Measurements from ENCODE around the gene FAM50A.

The FAM50A gene

DNA sequence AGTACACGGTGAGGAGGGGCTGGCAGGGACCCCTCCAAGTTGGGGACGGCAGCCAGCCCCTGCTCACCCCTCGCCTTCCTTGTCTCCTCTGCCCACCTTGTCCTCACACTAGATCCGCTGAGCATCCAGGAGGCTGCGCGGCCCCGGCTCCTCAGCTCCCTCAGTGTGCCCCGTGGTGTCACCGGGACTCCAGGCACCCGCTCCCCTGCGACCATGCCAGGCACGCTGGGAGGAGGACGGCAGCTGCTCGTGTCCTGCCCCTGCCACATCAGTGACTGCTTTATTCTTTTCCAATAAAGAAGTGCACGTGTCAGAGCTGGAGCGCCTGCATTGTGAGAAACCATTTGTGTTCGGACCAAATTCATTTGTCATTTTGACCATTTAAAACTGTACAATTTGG, 6.4 kb downstream of the FAM50A start:
- no peak overlapping the region for H3K4me3 ChIP-seq (ENCODE audit: low read depth, low read length)
- DNase-seq (ENCODE audit: low read depth), result no peak
- TF ChIP-seq, protein P1, sequence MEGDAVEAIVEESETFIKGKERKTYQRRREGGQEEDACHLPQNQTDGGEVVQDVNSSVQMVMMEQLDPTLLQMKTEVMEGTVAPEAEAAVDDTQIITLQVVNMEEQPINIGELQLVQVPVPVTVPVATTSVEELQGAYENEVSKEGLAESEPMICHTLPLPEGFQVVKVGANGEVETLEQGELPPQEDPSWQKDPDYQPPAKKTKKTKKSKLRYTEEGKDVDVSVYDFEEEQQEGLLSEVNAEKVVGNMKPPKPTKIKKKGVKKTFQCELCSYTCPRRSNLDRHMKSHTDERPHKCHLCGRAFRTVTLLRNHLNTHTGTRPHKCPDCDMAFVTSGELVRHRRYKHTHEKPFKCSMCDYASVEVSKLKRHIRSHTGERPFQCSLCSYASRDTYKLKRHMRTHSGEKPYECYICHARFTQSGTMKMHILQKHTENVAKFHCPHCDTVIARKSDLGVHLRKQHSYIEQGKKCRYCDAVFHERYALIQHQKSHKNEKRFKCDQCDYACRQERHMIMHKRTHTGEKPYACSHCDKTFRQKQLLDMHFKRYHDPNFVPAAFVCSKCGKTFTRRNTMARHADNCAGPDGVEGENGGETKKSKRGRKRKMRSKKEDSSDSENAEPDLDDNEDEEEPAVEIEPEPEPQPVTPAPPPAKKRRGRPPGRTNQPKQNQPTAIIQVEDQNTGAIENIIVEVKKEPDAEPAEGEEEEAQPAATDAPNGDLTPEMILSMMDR (IDR thresholded peaks at IDR 0.05; ENCODE audit: control insufficient read depth, extremely low read depth, insufficient read depth), result no peak

DNA sequence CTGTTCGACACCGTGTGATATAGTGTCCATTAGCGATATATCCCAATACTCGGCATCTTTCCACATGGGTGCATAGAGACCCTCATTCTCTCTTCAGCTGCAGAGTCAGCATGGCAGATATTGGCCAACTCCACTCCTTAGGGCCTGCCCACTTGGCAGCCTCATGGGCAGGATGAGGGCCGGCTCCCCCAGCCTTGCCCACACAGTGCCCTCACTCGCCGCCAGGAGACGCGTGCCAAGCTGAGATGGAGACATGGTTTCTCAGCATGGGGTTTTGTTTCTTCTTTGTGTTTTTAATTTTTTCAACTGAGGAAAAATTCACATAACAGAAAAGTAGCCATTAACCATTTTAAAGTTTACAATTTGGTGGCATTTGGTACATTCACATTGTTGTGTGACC, 8.9 kb downstream of the FAM50A start:
- TF ChIP-seq, protein P1 (IDR thresholded peaks at IDR 0.05; ENCODE audit: control insufficient read depth, extremely low read depth, insufficient read depth), result no peak
- no peak for DNase-seq (ENCODE audit: low read depth)
- no peak overlapping the region for H3K4me3 ChIP-seq (ENCODE audit: low read depth, low read length)

DNA sequence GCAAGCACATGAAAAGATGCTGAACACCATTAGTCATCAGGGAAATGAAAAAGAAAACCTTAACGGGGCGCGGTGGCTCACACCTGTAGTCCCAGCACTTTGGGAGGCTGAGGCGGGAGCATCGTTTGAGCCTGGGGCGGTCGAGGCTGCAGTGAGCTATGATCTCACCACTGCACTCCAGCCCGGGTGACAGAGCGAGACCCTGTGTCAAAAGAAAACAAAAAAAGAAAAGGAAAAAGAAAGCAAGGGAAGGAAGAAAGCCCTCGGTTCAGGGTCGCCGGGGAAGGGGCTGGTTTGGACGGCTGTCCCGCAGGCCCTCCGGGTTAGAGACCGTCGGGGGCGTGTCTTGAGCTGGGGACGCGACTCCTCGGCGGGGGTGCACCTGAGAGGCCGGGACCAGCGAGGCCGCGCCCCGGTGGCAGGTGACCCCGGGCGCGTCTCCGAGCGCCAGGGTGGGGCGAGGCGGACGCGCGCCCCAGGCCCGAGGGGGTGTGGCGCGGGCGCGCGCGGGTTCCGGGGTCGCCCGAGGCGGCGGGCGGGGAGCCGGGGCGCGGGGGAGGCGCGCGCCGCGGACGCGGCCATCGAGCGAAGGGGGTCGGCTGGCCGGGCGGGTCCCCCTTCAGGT, 13.7 kb downstream of the FAM50A start:
- H3K4me3 ChIP-seq (ENCODE audit: low read depth, low read length), result peak overlapping the region; percentile 44
- no peak for DNase-seq (ENCODE audit: low read depth)
- TF ChIP-seq, protein P1 (IDR thresholded peaks at IDR 0.05; ENCODE audit: control insufficient read depth, extremely low read depth, insufficient read depth), result no peak

DNA sequence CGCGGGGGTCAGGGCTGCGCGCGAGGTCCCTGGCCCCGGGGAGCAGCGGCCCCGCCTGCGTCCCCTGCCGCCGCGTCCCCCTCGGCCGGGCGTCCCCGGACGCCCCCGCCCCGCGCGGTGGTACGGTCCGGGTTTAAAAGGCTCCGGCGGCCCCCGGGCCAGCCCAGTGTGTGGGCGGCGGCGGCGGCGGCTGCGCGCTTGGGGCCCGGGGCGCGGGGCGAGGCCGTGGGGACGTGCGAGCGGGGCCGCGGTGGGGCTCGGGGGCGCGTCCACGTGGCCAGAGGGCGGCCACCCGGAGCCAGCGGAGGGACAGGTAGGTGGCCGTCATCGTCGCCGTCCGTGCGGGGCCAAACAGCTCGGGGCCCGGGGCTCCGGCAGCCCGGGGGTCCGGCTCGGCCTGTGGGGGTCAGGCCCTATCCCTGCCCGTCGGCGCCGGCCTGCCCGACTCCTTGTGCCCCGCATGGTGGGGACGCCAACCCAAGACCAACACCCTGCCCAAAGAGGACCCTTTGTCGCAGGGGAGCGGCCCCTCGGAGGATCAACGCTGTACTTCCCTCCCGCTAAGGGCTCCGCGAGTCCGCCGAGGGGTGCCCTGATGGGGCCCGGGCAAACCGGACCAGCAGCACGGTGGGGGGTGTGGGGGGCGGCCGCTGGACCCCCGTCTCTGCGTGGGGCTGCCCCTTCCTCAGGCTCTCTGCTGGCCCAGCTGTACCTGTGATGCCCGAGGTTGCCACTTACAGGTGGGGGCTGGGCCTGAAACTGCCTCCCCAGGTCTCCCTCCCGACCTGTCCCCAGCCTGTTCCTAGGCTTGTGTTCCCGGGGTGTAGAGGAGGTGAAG, 14.4 kb downstream of the FAM50A start, which contains the start of gene PLXNA3:
PLXNA3 (plus strand) TSS at position 166 of the 838 bp plus-strand sequence. CDS start 1,903 bp downstream, outside the sequence.
- TF ChIP-seq, protein P1 (IDR thresholded peaks at IDR 0.05; ENCODE audit: control insufficient read depth, extremely low read depth, insufficient read depth), result no peak
- peak within 1 kb of the TSS; percentile 59 for H3K4me3 ChIP-seq (ENCODE audit: low read depth, low read length)
- no peak for DNase-seq (ENCODE audit: low read depth)

DNA sequence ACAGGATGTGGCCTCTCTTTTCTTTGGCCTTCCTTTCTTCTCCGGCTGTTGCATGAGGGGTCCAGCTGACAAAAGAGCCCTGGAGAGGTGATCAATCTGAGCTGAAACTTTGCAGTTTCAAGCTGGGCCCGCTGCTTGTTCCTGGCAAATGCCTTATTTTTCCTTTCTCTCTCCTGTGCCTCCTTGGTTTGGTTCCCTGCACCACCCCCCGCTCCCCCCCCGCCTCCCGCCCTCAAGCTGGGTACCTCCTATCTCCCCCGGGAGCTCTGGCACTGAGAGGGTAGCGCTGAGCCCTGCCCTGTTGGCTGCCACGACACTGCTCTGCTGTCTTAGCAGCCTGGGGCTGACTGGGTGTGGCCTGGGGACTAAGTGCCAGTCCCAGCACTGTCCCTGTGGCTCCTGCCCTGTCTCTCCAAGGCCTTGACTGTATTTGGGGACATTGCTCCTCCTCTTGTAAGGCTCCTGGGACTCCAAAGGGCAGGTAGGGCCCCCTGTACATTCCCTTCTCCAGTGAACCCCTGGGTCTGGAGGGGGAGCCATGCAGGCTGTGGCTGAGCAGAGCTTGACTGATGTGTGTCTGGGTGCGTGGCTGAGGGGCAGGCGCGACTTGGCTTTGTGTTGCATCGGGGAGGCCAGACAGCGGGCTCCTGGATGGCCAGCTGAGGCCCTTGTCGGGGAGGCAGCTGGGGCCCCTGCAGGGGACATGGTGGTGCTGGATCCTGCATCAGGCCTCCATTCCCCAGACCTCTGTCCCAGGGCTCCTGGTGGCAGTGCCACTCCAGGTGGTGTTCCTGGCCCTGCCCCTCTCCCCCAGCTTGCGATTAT, 15.2 kb downstream of the FAM50A start:
- H3K4me3 ChIP-seq (ENCODE audit: low read depth, low read length), result peak overlapping the region; percentile 59
- TF ChIP-seq, protein P1 (IDR thresholded peaks at IDR 0.05; ENCODE audit: control insufficient read depth, extremely low read depth, insufficient read depth), result no peak
- no peak for DNase-seq (ENCODE audit: low read depth)

DNA sequence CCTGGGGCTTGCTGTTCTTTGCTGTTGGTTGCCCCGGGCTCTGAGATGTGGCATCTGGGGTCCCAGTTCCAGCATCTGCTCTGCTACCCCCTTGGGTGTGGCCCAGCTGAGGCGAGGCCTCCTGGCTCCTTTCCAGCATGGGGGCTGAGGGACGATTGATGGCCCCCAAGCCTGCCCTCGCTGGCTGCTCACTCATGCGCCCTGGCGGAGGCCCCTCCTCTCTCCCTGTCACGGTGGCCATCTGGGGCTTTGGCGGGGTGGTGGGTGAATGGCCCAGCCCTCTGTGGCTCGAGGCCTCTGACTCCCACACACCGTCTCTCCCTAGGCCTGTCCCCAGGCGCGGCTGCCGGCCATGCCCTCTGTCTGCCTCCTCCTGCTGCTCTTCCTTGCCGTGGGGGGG, 15.9 kb downstream of the FAM50A start:
- DNase-seq (ENCODE audit: low read depth), result no peak
- TF ChIP-seq, protein P1 (IDR thresholded peaks at IDR 0.05; ENCODE audit: control insufficient read depth, extremely low read depth, insufficient read depth), result no peak
- H3K4me3 ChIP-seq (ENCODE audit: low read depth, low read length), result no peak overlapping the region
